Measurements from ENCODE around the gene RNU6-8.
A peak's percentile ranks its signal among the peaks of the same experiment; 100 is the strongest.

Gene RNU6-8

GRCh38 chr14:32203928-32204357, 874 bp upstream of the RNU6-8 start:
- DNase-seq (ENCODE audit: low spot score): no peak

- DNase-seq (ENCODE audit: low spot score): no peak
Measured at GRCh38 chr14:32202491-32202997, 525 bp downstream of the RNU6-8 start.

GRCh38 chr14:32201816-32202490, 1.1 kb downstream of the RNU6-8 start, which contains the start of gene RNU6-7:
Gene RNU6-7, plus strand, starts transcription at chr14:32202045.
- DNase-seq (ENCODE audit: low spot score): no peak

GRCh38 chr14:32201193-32201815, 1.8 kb downstream of the RNU6-8 start:
- peak; percentile 73 for DNase-seq (ENCODE audit: low spot score)

GRCh38 chr14:32200368-32201192, 2.5 kb downstream of the RNU6-8 start:
- no peak for DNase-seq (ENCODE audit: low spot score)

- no peak for DNase-seq (ENCODE audit: low spot score)
Measured at GRCh38 chr14:32197919-32198318, 5.2 kb downstream of the RNU6-8 start.

- no peak for DNase-seq (ENCODE audit: low spot score)
Measured at GRCh38 chr14:32195636-32196035, 7.4 kb downstream of the RNU6-8 start.

GRCh38 chr14:32193532-32193931, 9.5 kb downstream of the RNU6-8 start:
- DNase-seq (ENCODE audit: low spot score): no peak

GRCh38 chr14:32192712-32193373, 10.2 kb downstream of the RNU6-8 start:
- DNase-seq (ENCODE audit: low spot score): no peak

- no peak for DNase-seq (ENCODE audit: low spot score)
Measured at GRCh38 chr14:32190673-32191072, 12.4 kb downstream of the RNU6-8 start.

- no peak for DNase-seq (ENCODE audit: low spot score)
Measured at GRCh38 chr14:32189811-32190210, 13.3 kb downstream of the RNU6-8 start.

- DNase-seq (ENCODE audit: low spot score): no peak
Measured at GRCh38 chr14:32186248-32186647, 16.8 kb downstream of the RNU6-8 start.

- DNase-seq (ENCODE audit: low spot score): no peak
Measured at GRCh38 chr14:32185097-32185496, 18.0 kb downstream of the RNU6-8 start.

- DNase-seq (ENCODE audit: low spot score): no peak
Measured at GRCh38 chr14:32183151-32184058, 19.7 kb downstream of the RNU6-8 start.

GRCh38 chr14:32171469-32171868, 31.6 kb downstream of the RNU6-8 start:
- DNase-seq (ENCODE audit: low spot score): no peak

GRCh38 chr14:32169191-32169590, 33.9 kb downstream of the RNU6-8 start:
- DNase-seq (ENCODE audit: low spot score): no peak

- DNase-seq (ENCODE audit: low spot score): no peak
Measured at GRCh38 chr14:32167907-32168306, 35.2 kb downstream of the RNU6-8 start.

- no peak for DNase-seq (ENCODE audit: low spot score)
Measured at GRCh38 chr14:32166924-32167323, 36.1 kb downstream of the RNU6-8 start.

- DNase-seq (ENCODE audit: low spot score): no peak
Measured at GRCh38 chr14:32166029-32166428, 37.0 kb downstream of the RNU6-8 start.

Measured in GM03348 (cell line).